K562 (cell line): Measurements from ENCODE around the gene PRCC. TPM values are rescaled to one million over a fixed set of nuclear protein-coding genes. Genes with fewer than 3 reads are reported as not detected.

Experiments
- CTCFL ChIP-seq: IDR thresholded peaks from 2 replicates; pipeline ENCODE4 v1.6.1; 2011; ENCODE audit warnings: borderline replicate concordance, low read depth, mild to moderate bottlenecking, moderate library complexity, low read length; ENCODE audit not compliant: insufficient read depth, poor library complexity, severe bottlenecking
- FOSL1 ChIP-seq: fragments of 200-800 bp; sonication (Bioruptor generic); conservative IDR thresholded peaks from 2 replicates; pipeline ENCODE4 v1.6.1; 2016; ENCODE audit warnings: missing genetic modification characterization, missing compliant biosample characterization
- FOXO4 ChIP-seq: fragments of 450-650 bp; formaldehyde crosslinking; IDR thresholded peaks from 2 replicates; pipeline ENCODE4 v1.4.0; 2020; ENCODE audit warnings: mild to moderate bottlenecking, moderate library complexity
- NR2C2 ChIP-seq, 2 experiments: fragments of 200-800 bp in 1 of 2; sonication (Bioruptor generic) in 1 of 2; sonication (generic) in 1 of 2; formaldehyde crosslinking in 1 of 2; IDR thresholded peaks; 2 replicates each; pipeline versions ENCODE4 v1.6.1 to v1.8.0; 2016 to 2022; ENCODE audit warnings: mild to moderate bottlenecking in 1 of 2, missing compliant biosample characterization in 1 of 2, missing genetic modification characterization in 1 of 2, missing genetic modification reagents in 1 of 2
- PTTG1 ChIP-seq: fragments of 450-650 bp; IDR thresholded peaks from 2 replicates; pipeline ENCODE4 v1.6.1; 2016; ENCODE audit warnings: low read depth, mild to moderate bottlenecking, missing genetic modification characterization, missing compliant biosample characterization
- RBM39 ChIP-seq: fragments of 200-400 bp; formaldehyde crosslinking; optimal IDR thresholded peaks from 2 replicates; pipeline ENCODE3; 2018; ENCODE audit warnings: low read depth, low read length
- XRCC5 ChIP-seq: fragments of 200-400 bp; formaldehyde crosslinking; IDR thresholded peaks from 2 replicates; pipeline ENCODE4 v1.6.1; 2017; ENCODE audit warnings: low read depth, mild to moderate bottlenecking, low read length
- ZNF143 ChIP-seq: sonication (generic); formaldehyde crosslinking; IDR thresholded peaks from 2 replicates; pipeline ENCODE4 v1.9.0; 2022; ENCODE audit warnings: mild to moderate bottlenecking, missing genetic modification reagents
- ZNF217 ChIP-seq: sonication (generic); formaldehyde crosslinking; IDR thresholded peaks from 2 replicates; pipeline ENCODE4 v1.8.0; 2022; ENCODE audit warnings: mild to moderate bottlenecking, missing genetic modification reagents
- polyA plus RNA-seq, 8 experiments: library from polyadenylated mRNA; depleted of rRNA in 4 of 8; stranded (reverse) in 5 of 8; unstranded in 3 of 8; fragments of >200 nt; fragmentation: Nextera tagmentation in 2 of 8; fragmentation: Illumina TruSeq in 1 of 8; extraction: Ambion mirVana in 2 of 8; extraction: Trizol in 1 of 8; gene quantifications; 2 replicates each; pipeline versions ENCODE4 v1.2.1 to v1.2.3, GENCODE V29; 2011 to 2014; ENCODE audit warnings: inconsistent platforms in 1 of 8, missing spikeins in 1 of 8
- total RNA-seq, 7 experiments: library from RNA; depleted of rRNA in 6 of 7; stranded (reverse); fragments of >200 nt in 6 of 7; fragmentation: Illumina TruSeq in 2 of 7; extraction: Trizol in 2 of 7; gene quantifications; 2 replicates each; pipeline versions ENCODE4 v1.2.1 to v1.2.3, GENCODE V29; 2011 to 2021; ENCODE audit warnings: low replicate concordance in 1 of 7
- TF ChIP-seq, protein P1 (sequence below): sonication (generic); formaldehyde crosslinking; IDR thresholded peaks from 2 replicates; pipeline ENCODE4 v1.8.0; 2023; ENCODE audit warnings: missing genetic modification reagents, mild to moderate bottlenecking, borderline replicate concordance
- TF ChIP-seq, protein P2 (sequence below): fragments of 250-450 bp; sonication (Bioruptor Pico); IDR thresholded peaks from 2 replicates; pipeline ENCODE4 v1.4.0; 2020; ENCODE audit warnings: mild to moderate bottlenecking, moderate library complexity, borderline replicate concordance

Gene PRCC
- total and polyA plus RNA-seq, 9 of the 15 experiments (the other 6 are each of a cell fraction or from before 2014, with no cell fraction given) = 23.9 to 201 (median 41.1) TPM

DNA sequence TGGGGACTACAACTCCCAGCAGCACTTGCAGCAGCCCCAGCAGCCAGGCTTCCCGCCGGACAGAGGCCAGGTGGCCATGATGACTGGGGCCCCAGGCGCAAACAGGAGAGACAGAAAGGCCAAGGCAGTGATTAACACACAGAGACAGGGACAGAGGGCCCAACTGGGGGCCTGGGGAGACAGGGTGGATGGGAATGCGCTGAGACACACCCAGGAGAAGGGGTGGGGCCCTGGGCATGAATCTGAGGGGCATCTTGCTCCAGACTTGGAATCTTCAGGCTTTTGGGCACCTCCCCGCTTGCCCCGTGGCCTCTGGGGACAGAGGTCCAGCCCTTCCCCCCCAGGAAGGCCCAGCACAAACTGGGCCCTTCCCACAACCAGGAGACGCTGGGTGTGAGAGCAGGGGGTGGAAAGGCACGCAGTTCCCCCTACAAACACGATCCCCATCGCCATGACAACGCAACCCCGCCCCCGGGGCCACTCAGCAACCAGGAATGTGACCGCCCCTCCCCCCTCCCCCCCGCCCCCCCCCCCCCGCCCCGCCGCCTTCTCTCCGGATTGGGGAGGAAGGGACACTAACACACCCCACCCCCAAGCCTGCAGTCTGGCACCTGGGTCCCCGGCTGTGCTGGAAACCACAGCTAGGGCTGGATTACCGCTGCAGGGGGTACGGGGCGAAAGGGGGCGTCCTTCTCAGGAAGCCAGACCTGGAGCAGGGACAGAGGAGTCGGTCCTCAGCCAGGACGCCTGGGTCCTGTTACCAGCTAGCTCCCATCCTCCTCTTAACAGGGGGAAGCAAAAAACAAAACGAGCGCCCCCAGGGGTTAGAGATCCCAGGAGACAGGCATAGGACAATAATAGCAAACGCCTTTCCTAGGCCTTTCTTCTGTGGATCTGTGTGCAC is 20.4 kb upstream of the PRCC start (continued):
- TF ChIP-seq RBM39 = no peak
- peak; percentile 59 for TF ChIP-seq FOSL1 (tag)
- no peak for TF ChIP-seq FOXO4 (CRISPR knock-in tag)
- TF ChIP-seq CTCFL = no peak
- TF ChIP-seq, protein P1, sequence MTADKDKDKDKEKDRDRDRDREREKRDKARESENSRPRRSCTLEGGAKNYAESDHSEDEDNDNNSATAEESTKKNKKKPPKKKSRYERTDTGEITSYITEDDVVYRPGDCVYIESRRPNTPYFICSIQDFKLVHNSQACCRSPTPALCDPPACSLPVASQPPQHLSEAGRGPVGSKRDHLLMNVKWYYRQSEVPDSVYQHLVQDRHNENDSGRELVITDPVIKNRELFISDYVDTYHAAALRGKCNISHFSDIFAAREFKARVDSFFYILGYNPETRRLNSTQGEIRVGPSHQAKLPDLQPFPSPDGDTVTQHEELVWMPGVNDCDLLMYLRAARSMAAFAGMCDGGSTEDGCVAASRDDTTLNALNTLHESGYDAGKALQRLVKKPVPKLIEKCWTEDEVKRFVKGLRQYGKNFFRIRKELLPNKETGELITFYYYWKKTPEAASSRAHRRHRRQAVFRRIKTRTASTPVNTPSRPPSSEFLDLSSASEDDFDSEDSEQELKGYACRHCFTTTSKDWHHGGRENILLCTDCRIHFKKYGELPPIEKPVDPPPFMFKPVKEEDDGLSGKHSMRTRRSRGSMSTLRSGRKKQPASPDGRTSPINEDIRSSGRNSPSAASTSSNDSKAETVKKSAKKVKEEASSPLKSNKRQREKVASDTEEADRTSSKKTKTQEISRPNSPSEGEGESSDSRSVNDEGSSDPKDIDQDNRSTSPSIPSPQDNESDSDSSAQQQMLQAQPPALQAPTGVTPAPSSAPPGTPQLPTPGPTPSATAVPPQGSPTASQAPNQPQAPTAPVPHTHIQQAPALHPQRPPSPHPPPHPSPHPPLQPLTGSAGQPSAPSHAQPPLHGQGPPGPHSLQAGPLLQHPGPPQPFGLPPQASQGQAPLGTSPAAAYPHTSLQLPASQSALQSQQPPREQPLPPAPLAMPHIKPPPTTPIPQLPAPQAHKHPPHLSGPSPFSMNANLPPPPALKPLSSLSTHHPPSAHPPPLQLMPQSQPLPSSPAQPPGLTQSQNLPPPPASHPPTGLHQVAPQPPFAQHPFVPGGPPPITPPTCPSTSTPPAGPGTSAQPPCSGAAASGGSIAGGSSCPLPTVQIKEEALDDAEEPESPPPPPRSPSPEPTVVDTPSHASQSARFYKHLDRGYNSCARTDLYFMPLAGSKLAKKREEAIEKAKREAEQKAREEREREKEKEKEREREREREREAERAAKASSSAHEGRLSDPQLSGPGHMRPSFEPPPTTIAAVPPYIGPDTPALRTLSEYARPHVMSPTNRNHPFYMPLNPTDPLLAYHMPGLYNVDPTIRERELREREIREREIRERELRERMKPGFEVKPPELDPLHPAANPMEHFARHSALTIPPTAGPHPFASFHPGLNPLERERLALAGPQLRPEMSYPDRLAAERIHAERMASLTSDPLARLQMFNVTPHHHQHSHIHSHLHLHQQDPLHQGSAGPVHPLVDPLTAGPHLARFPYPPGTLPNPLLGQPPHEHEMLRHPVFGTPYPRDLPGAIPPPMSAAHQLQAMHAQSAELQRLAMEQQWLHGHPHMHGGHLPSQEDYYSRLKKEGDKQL = no peak
- peak; percentile 77 for TF ChIP-seq ZNF143 (CRISPR knock-in tag)
- no peak for TF ChIP-seq ZNF217 (CRISPR knock-in tag)
- no peak for TF ChIP-seq PTTG1 (tag)
- TF ChIP-seq XRCC5 = no peak
- TF ChIP-seq NR2C2 (CRISPR knock-in tag; IDR thresholded peaks at IDR 0.05) = no peak
- peak; percentile 81; the same call in 1 of the 2 replicates for TF ChIP-seq NR2C2 (tag; IDR thresholded peaks at IDR 0.05)
- TF ChIP-seq, protein P2, sequence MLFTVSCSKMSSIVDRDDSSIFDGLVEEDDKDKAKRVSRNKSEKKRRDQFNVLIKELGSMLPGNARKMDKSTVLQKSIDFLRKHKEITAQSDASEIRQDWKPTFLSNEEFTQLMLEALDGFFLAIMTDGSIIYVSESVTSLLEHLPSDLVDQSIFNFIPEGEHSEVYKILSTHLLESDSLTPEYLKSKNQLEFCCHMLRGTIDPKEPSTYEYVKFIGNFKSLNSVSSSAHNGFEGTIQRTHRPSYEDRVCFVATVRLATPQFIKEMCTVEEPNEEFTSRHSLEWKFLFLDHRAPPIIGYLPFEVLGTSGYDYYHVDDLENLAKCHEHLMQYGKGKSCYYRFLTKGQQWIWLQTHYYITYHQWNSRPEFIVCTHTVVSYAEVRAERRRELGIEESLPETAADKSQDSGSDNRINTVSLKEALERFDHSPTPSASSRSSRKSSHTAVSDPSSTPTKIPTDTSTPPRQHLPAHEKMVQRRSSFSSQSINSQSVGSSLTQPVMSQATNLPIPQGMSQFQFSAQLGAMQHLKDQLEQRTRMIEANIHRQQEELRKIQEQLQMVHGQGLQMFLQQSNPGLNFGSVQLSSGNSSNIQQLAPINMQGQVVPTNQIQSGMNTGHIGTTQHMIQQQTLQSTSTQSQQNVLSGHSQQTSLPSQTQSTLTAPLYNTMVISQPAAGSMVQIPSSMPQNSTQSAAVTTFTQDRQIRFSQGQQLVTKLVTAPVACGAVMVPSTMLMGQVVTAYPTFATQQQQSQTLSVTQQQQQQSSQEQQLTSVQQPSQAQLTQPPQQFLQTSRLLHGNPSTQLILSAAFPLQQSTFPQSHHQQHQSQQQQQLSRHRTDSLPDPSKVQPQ (CRISPR knock-in tag) = no peak
